ENCODE measurements around the gene RPRD1B.

- TF ChIP-seq CTCF (IDR thresholded peaks at IDR 0.05; ENCODE audit: poor library complexity) (no peak), EZH2phosphoT487 (IDR thresholded peaks at IDR 0.05; ENCODE audit: low read depth, severe bottlenecking, unreplicated experiment) (no peak), EZH2 (IDR thresholded peaks at IDR 0.05; ENCODE audit: borderline replicate concordance) (no peak)
Observed at GRCh38 chr20:38134427-38135270, 101.1 kb downstream of the RPRD1B start.
